Skin epidermis (tissue), 12 donors: Measurements from ENCODE around the gene KRTAP5-2.
"Not testable (repeated sequence)": the region's sequence is repeated elsewhere in the genome, so short reads cannot be mapped to it uniquely, and the experiment has no call there.

Source experiments
- H3K27ac ChIP-seq, 21 experiments: fragments of 200-600 bp; sonication (generic) in 11 of 21; one replicate each; pipeline ENCODE4 v1.5.0; 2020; ENCODE audit warnings: mild to moderate bottlenecking in 3 of 21, inconsistent platforms in 2 of 21, moderate library complexity in 2 of 21
- H3K4me3 ChIP-seq, 7 experiments: fragments of 200-600 bp; sonication (generic) in 2 of 7; one replicate each; pipeline ENCODE4 v1.5.0; 2020; ENCODE audit warnings: inconsistent platforms in 2 of 7, mild to moderate bottlenecking in 2 of 7, moderate library complexity in 1 of 7

KRTAP5-2 gene

DNA sequence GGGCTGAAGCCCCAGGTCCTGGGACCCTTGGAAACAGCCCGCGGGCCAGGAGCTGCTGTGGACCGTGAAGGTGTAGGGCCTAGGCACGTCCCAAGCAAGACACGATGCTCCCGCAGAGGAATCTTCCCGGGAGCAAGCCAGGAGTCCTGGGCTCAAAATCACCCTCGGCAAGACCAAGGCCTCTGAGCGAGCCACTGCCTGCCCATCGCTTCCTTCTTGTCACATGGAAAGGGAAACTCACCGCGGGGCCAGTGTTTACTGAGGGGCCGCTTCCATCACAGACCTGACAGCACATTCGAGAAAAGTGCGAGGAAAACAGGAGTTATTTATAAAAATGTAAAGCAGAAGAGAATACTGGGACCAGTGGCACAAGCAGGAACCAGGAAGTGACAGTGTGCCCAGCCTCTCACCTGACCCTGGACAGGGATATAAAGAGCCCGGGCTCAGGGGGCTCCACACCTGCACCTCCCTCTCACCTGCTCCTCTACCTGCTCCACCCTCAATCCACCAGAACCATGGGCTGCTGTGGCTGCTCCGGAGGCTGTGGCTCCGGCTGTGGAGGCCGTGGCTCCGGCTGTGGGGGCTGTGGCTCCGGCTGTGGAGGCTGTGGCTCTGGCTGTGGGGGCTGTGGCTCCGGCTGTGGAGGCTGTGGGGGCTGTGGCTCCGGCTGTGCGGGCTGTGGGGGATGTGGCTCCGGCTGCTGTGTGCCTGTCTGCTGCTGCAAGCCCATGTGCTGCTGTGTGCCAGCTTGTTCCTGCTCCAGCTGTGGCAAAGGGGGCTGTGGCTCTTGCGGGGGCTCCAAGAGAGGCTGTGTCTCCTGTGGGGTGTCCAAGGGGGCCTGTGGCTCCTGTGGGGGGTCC, 31.5 kb upstream of the KRTAP5-2 start, which contains the start of gene KRTAP5-5:
Gene KRTAP5-5 (plus strand): TSS at position 450 of the 860 bp plus-strand sequence. CDS start 66 bp downstream, at position 516.
- Histone ChIP-seq H3K4me3 (no peak within 1 kb of the TSS), H3K27ac (no peak within 1 kb of the TSS)

GRCh38 chr11:1628506-1629325, 30.6 kb upstream of the KRTAP5-2 start:
- Histone ChIP-seq H3K27ac (no peak overlapping the region), H3K4me3 (no peak overlapping the region)

DNA sequence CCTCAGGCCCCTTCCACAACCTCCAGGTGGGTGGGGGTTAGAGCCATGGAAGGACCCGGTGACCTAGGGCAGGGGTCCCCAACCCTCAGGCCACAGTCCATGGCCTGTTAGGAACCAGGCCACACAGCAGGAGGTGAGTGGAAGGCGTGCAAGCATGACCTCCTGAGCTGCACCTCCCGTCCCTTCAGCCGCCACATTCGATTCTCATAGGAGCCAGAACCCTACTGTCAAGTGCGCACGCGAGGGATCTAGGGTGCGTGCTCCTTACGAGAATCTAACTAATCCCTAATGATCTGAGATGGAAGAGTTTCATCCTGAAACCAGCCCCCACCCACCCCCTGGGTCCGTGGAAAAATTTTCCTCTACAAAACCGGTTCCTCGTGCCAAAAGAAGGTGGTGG, 27.4 kb upstream of the KRTAP5-2 start:
- no peak overlapping the region for H3K27ac ChIP-seq
- no peak overlapping the region for H3K4me3 ChIP-seq

GRCh38 chr11:1624621-1625020, 26.5 kb upstream of the KRTAP5-2 start:
- no peak overlapping the region for H3K27ac ChIP-seq
- no peak overlapping the region for H3K4me3 ChIP-seq

GRCh38 chr11:1623716-1624115, 25.6 kb upstream of the KRTAP5-2 start:
- Histone ChIP-seq H3K4me3 (no peak overlapping the region), H3K27ac (no peak overlapping the region)

GRCh38 chr11:1622086-1622485, 24.0 kb upstream of the KRTAP5-2 start, which contains the start of gene KRTAP5-4:
Gene KRTAP5-4 (minus strand): TSS chr11:1622138. CDS start chr11:1622093, 45 bp downstream.
- H3K27ac ChIP-seq, result no peak within 1 kb of the TSS

GRCh38 chr11:1619449-1619848, 21.4 kb upstream of the KRTAP5-2 start:
- no peak overlapping the region for H3K27ac ChIP-seq
- H3K4me3 ChIP-seq, result no peak overlapping the region

More at GRCh38 chr11:1622086-1622485, 24.0 kb upstream of the KRTAP5-2 start, which contains the start of gene KRTAP5-4:
- H3K4me3 ChIP-seq, result no peak within 1 kb of the TSS

GRCh38 chr11:1618231-1618630, 20.1 kb upstream of the KRTAP5-2 start:
- Histone ChIP-seq H3K27ac (no peak overlapping the region), H3K4me3 (no peak overlapping the region)

- Histone ChIP-seq H3K27ac (no peak within 1 kb of the TSS), H3K4me3 (no peak within 1 kb of the TSS)
These were observed 10.3 kb upstream of the KRTAP5-2 start, which contains the start of gene KRTAP5-3 for GRCh38 chr11:1608363-1608762. Gene KRTAP5-3 (minus strand): TSS chr11:1608463. CDS start chr11:1608385, 78 bp downstream.

- not testable (repeated sequence) for H3K27ac ChIP-seq, H3K4me3 ChIP-seq
These were observed 9.8 kb upstream of the KRTAP5-2 start for GRCh38 chr11:1607901-1608300.

- H3K27ac ChIP-seq, result not testable (repeated sequence)
These were observed 9.2 kb upstream of the KRTAP5-2 start for GRCh38 chr11:1607156-1607845.

DNA sequence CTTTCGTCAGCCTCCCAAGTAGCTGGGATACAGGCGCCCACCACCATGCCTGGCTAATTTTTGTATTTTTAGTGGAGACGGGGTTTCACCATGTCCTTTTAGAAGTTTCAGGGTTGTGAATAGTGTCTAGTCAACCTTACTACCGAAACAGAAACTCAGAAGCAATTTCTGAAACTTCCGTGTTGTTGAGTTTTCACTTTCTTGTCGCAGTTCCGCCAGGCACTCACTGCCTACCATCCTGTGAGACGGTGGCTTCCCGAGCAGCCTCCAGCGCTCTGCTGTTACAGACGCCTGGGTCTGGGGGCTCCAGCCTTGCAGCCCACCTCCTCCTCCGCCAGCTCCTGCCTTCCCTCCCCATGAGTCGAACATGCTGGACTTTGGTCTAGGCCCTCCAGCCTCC, 7.8 kb upstream of the KRTAP5-2 start:
- peak overlapping the region in 1 of 21 experiments; percentile 42 for H3K27ac ChIP-seq
- not testable (repeated sequence) for H3K4me3 ChIP-seq

More at GRCh38 chr11:1607156-1607845, 9.2 kb upstream of the KRTAP5-2 start:
- not testable (repeated sequence) for H3K4me3 ChIP-seq

DNA sequence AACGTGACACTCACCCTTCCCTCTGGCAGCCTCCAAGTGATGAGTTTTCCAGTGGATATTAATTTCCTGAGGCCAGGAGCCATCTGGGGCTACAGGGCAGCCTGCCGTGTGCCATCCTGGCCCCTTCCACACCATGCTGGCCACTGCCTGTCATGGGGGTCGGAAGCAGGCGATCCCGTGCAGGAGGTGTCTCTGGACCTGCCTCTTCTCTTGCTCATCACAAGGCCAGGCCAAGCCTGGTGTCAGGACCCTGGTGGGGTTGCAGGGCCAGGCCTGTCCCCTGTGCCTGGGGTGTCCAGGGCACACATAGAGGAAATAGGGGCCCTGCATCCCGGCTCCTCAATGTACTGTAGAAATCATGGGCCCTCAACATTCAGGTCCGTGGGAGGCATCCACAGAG, 6.6 kb upstream of the KRTAP5-2 start:
- no peak overlapping the region for H3K27ac ChIP-seq
- no peak overlapping the region for H3K4me3 ChIP-seq

GRCh38 chr11:1604181-1604580, 6.1 kb upstream of the KRTAP5-2 start:
- no peak overlapping the region for H3K4me3 ChIP-seq
- H3K27ac ChIP-seq, result no peak overlapping the region

DNA sequence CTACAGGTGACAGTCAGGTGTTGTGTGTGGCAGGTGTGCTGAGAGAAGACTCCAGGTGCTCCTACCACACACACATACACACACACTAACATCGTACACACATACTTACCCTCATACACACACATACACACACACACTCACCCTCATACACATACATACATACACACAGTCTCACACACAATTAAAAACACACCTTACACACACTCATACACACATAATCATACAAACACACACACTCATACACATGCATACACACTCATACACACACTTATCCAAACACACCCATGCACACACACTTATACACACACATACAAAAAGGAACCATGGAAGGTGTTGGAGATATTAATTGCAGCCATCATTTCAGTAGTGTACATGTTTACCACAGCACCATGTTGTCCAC, 5.5 kb upstream of the KRTAP5-2 start:
- H3K27ac ChIP-seq, result no peak overlapping the region
- no peak overlapping the region for H3K4me3 ChIP-seq

- H3K4me3 ChIP-seq, H3K27ac ChIP-seq: not testable (repeated sequence)
These were observed 3.6 kb upstream of the KRTAP5-2 start for GRCh38 chr11:1601663-1602062.

- Histone ChIP-seq H3K27ac (no peak overlapping the region), H3K4me3 (no peak overlapping the region)
These were observed 2.5 kb upstream of the KRTAP5-2 start for GRCh38 chr11:1600626-1601025.

GRCh38 chr11:1598816-1599215, 722 bp upstream of the KRTAP5-2 start:
- no peak overlapping the region for H3K27ac ChIP-seq
- no peak overlapping the region for H3K4me3 ChIP-seq

- not testable (repeated sequence) for H3K4me3 ChIP-seq, H3K27ac ChIP-seq
These were observed 312 bp upstream of the KRTAP5-2 start for GRCh38 chr11:1598406-1598805.
